ENCODE measurements around the gene ACTN3.

Gene ACTN3

DNA sequence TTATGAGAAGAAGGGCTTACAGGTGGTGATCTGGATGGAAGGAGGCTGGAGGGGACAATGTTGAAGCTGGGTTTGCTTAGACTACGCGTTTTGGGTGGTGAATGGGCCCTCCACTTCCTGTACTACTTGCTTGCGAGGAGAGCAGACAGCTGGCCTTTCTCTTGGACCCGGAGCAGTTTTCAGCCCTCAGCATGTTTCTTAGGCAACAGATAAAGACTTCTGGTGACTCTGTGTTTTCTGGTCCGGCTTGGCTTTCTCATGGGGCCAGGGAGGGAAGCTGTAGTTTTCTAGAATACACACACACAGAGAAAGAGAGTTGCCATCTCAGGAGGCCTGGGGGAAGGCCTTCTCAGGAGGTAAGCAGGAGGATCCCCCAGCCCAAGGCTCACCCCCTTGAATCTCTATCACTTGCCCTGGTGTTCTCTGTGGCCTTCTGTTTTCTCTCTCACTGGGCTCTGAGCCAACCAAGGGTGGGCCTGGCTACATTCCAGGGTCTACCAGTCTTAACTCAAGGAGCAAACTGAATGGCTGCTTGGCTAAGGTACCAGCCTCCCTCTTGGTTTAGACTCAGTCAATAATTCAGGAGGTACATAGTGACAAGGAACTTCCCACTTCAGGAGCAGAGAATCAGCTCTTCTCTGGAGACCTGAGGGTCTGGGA lies 48.7 kb downstream of the ACTN3 start:
- H4K5ac ChIP-seq (ENCODE audit: low read length), result no peak overlapping the region
- no peak overlapping the region for H2AK5ac ChIP-seq (ENCODE audit: low read length)
- H3K79me2 ChIP-seq (ENCODE audit: control insufficient read depth, insufficient read depth, low read length), result no peaks in the 10 kb centered on the region
- no peaks in the 10 kb centered on the region for H3K4me1 ChIP-seq (ENCODE audit: control insufficient read depth, low read depth, low read length)
- H2BK120ac ChIP-seq (ENCODE audit: low read depth, low read length), result no peak overlapping the region
- H3K4ac ChIP-seq (ENCODE audit: low read depth, low read length), result no peak overlapping the region
- no peak overlapping the region for H3K23ac ChIP-seq (ENCODE audit: low read length)
- DNase-seq, result no peak
- no peak overlapping the region for H4K8ac ChIP-seq (ENCODE audit: low read depth, low read length)
- H3K18ac ChIP-seq (ENCODE audit: low read length), result no peak overlapping the region
- H3K27ac ChIP-seq (ENCODE audit: low read depth, low read length), result no peak overlapping the region
- H3K4me2 ChIP-seq (ENCODE audit: low read length), result no peak overlapping the region
- no peaks in the 10 kb centered on the region for H3K36me3 ChIP-seq (ENCODE audit: control insufficient read depth, insufficient read depth, low read length)
- WGBS (ENCODE audit: extremely low coverage, insufficient coverage, low lambda C conversion rate), result no CpG with 5 or more reads among the region's 5 CpGs
- no peak overlapping the region for H3K4me3 ChIP-seq (ENCODE audit: low read length)
- no peak overlapping the region for H3K56ac ChIP-seq (ENCODE audit: low read length)
- no peaks in the 10 kb centered on the region for H3K79me1 ChIP-seq (ENCODE audit: low read length)
- no peaks in the 10 kb centered on the region for H3K27me3 ChIP-seq (ENCODE audit: insufficient read depth, low read length, poor library complexity)
- H2BK5ac ChIP-seq (ENCODE audit: low read length), result no peak overlapping the region
- no peak overlapping the region for H2BK15ac ChIP-seq (replicated peaks; ENCODE audit: low read depth)
- H3K9ac ChIP-seq (ENCODE audit: low read length), result no peak overlapping the region

DNA sequence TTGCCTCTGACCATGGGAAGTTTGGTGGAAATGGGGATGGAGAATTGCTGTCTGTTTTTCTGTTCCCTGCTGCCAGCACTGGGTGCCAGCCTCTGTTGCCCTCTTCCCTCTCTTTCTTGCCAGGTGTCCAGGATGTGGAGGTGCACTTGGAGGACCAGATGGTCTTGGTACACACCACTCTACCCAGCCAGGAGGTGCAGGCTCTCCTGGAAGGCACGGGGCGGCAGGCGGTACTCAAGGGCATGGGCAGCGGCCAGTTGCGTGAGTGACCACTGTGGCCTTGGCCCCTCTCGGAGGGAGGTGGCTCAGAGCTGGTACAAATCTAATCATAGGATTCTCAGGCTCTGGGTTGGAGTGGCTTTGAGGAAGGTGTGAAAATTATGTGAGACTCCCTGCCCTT lies 52.3 kb downstream of the ACTN3 start:
- no peak for DNase-seq
- H3K4ac ChIP-seq (ENCODE audit: low read depth, low read length), result no peak overlapping the region

DNA sequence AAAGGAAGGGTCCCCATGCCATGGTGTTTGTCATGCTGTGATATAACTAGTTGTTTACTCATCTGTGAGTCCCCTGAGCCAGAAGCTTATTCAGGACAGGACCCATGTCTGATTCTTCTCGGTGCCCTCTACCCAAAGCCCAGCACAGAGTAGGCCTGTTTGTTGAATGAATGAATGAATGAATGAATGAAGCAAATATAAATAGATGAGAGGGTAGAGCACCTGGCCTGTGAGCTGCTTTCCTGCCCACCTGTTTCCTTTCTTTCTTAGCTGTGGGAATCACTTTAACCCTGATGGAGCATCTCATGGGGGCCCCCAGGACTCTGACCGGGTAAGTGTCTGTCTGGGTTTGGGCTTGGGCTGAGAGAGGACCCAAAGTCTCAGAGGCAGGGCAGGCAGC lies 53.5 kb downstream of the ACTN3 start:
- no peak overlapping the region for H4K5ac ChIP-seq (ENCODE audit: low read length)
- H3K4me3 ChIP-seq (ENCODE audit: low read length), result no peak overlapping the region
- no peak overlapping the region for H3K23ac ChIP-seq (ENCODE audit: low read length)
- H2BK120ac ChIP-seq (ENCODE audit: low read depth, low read length), result no peak overlapping the region
- no peak overlapping the region for H3K56ac ChIP-seq (ENCODE audit: low read length)
- H3K4me2 ChIP-seq (ENCODE audit: low read length), result no peak overlapping the region
- H3K79me1 ChIP-seq (ENCODE audit: low read length), result no peaks in the 10 kb centered on the region
- H3K79me2 ChIP-seq (ENCODE audit: control insufficient read depth, insufficient read depth, low read length), result no peaks in the 10 kb centered on the region
- H3K4me1 ChIP-seq (ENCODE audit: control insufficient read depth, low read depth, low read length), result no peaks in the 10 kb centered on the region
- H2BK5ac ChIP-seq (ENCODE audit: low read length), result no peak overlapping the region
- H3K9ac ChIP-seq (ENCODE audit: low read length), result no peak overlapping the region
- no peak overlapping the region for H4K8ac ChIP-seq (ENCODE audit: low read depth, low read length)
- H3K36me3 ChIP-seq (ENCODE audit: control insufficient read depth, insufficient read depth, low read length), result no peaks in the 10 kb centered on the region
- no peak overlapping the region for H3K27ac ChIP-seq (ENCODE audit: low read depth, low read length)
- H3K27me3 ChIP-seq (ENCODE audit: insufficient read depth, low read length, poor library complexity), result no peaks in the 10 kb centered on the region
- DNase-seq, result no peak
- no peak overlapping the region for H3K4ac ChIP-seq (ENCODE audit: low read depth, low read length)
- H3K18ac ChIP-seq (ENCODE audit: low read length), result no peak overlapping the region
- WGBS (ENCODE audit: extremely low coverage, insufficient coverage, low lambda C conversion rate), result no CpG with 5 or more reads among the region's 2 CpGs
- no peak overlapping the region for H2BK15ac ChIP-seq (replicated peaks; ENCODE audit: low read depth)
- no peak overlapping the region for H2AK5ac ChIP-seq (ENCODE audit: low read length)

More for the DNA sequence above, 52.3 kb downstream of the ACTN3 start:
- no peak overlapping the region for H4K8ac ChIP-seq (ENCODE audit: low read depth, low read length)
- no peak overlapping the region for H3K23ac ChIP-seq (ENCODE audit: low read length)
- H2AK5ac ChIP-seq (ENCODE audit: low read length), result no peak overlapping the region
- H2BK120ac ChIP-seq (ENCODE audit: low read depth, low read length), result no peak overlapping the region
- no peak overlapping the region for H3K9ac ChIP-seq (ENCODE audit: low read length)
- no peaks in the 10 kb centered on the region for H3K4me1 ChIP-seq (ENCODE audit: control insufficient read depth, low read depth, low read length)
- no peaks in the 10 kb centered on the region for H3K79me1 ChIP-seq (ENCODE audit: low read length)
- no peaks in the 10 kb centered on the region for H3K36me3 ChIP-seq (ENCODE audit: control insufficient read depth, insufficient read depth, low read length)
- H2BK15ac ChIP-seq (replicated peaks; ENCODE audit: low read depth), result no peak overlapping the region
- no peak overlapping the region for H3K27ac ChIP-seq (ENCODE audit: low read depth, low read length)
- H3K4me3 ChIP-seq (ENCODE audit: low read length), result no peak overlapping the region
- no peaks in the 10 kb centered on the region for H3K27me3 ChIP-seq (ENCODE audit: insufficient read depth, low read length, poor library complexity)
- no peak overlapping the region for H3K56ac ChIP-seq (ENCODE audit: low read length)
- WGBS (ENCODE audit: extremely low coverage, insufficient coverage, low lambda C conversion rate), result no CpG with 5 or more reads among the region's 6 CpGs
- no peak overlapping the region for H3K4me2 ChIP-seq (ENCODE audit: low read length)
- no peak overlapping the region for H2BK5ac ChIP-seq (ENCODE audit: low read length)
- no peaks in the 10 kb centered on the region for H3K79me2 ChIP-seq (ENCODE audit: control insufficient read depth, insufficient read depth, low read length)
- no peak overlapping the region for H3K18ac ChIP-seq (ENCODE audit: low read length)
- H4K5ac ChIP-seq (ENCODE audit: low read length), result no peak overlapping the region

DNA sequence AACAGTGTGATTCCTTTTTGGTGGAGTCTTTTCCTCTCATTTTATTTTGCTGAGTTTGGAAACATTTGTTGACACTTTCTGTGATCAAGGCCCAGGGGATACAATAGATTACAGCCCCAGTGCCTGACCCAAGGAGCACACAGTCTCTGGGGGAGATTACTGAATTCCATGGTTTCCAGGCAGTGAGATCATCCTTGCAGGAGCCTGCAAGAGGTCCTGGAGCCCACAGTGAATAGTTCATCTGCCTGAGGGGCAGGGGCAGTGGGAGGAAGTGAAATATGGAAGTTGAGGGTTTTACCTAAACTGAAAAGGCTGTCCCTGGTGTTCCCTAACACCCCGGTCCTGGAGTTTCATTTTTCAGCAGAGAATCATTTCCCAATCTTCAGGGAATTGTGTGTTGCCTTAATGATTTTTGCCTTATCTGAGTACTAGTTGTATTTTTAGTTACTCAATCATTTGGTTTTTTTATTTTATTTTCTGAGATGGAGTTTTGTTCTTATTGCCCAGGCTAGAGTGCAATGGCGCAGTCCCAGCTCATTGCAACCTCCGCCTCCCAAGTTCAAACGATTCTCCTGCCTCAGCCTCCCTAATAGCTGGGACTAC lies 54.0 kb downstream of the ACTN3 start:
- Histone ChIP-seq H3K56ac (ENCODE audit: low read length) (no peak overlapping the region), H3K4me2 (ENCODE audit: low read length) (no peak overlapping the region), H3K9ac (ENCODE audit: low read length) (no peak overlapping the region), H4K8ac (ENCODE audit: low read depth, low read length) (no peak overlapping the region), H2BK5ac (ENCODE audit: low read length) (no peak overlapping the region), H2BK120ac (ENCODE audit: low read depth, low read length) (no peak overlapping the region), H4K5ac (ENCODE audit: low read length) (no peak overlapping the region), H3K79me1 (ENCODE audit: low read length) (no peaks in the 10 kb centered on the region), H3K27me3 (ENCODE audit: insufficient read depth, low read length, poor library complexity) (no peaks in the 10 kb centered on the region), H3K4me3 (ENCODE audit: low read length) (no peak overlapping the region), H2AK5ac (ENCODE audit: low read length) (no peak overlapping the region), H3K36me3 (ENCODE audit: control insufficient read depth, insufficient read depth, low read length) (no peaks in the 10 kb centered on the region), H2BK15ac (replicated peaks; ENCODE audit: low read depth) (no peak overlapping the region), H3K18ac (ENCODE audit: low read length) (no peak overlapping the region), H3K27ac (ENCODE audit: low read depth, low read length) (no peak overlapping the region), H3K23ac (ENCODE audit: low read length) (no peak overlapping the region), H3K4me1 (ENCODE audit: control insufficient read depth, low read depth, low read length) (no peaks in the 10 kb centered on the region), H3K79me2 (ENCODE audit: control insufficient read depth, insufficient read depth, low read length) (no peaks in the 10 kb centered on the region), H3K4ac (ENCODE audit: low read depth, low read length) (no peak overlapping the region)
- no peak for DNase-seq
- no CpG with 5 or more reads among the region's 4 CpGs for WGBS (ENCODE audit: extremely low coverage, insufficient coverage, low lambda C conversion rate)

DNA sequence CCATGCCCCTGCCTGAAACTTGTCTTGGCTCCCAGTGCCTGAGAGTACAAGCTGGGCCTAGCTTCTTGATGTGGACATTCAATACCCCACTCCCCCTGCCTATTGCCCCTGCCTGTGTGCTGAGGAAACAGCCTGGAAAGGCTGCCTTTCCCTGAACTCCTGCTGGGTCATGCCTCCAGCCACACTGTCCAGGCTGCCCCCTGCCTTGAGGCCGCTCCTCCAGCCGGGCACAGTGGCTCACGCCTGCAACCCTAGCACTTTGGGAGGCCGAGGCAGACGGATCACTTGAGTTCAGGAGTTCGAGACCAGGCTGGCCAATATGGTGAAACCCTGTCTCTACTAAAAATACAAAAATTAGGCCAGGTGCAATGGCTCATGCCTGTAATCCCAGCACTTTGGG lies 56.4 kb downstream of the ACTN3 start:
- Histone ChIP-seq H3K4me2 (ENCODE audit: low read length) (no peak overlapping the region), H4K8ac (ENCODE audit: low read depth, low read length) (no peak overlapping the region), H3K4me1 (ENCODE audit: control insufficient read depth, low read depth, low read length) (no peaks in the 10 kb centered on the region), H3K36me3 (ENCODE audit: control insufficient read depth, insufficient read depth, low read length) (no peaks in the 10 kb centered on the region), H3K18ac (ENCODE audit: low read length) (no peak overlapping the region), H3K79me1 (ENCODE audit: low read length) (no peaks in the 10 kb centered on the region), H3K9ac (ENCODE audit: low read length) (no peak overlapping the region), H2BK120ac (ENCODE audit: low read depth, low read length) (no peak overlapping the region), H2AK5ac (ENCODE audit: low read length) (no peak overlapping the region), H3K4ac (ENCODE audit: low read depth, low read length) (no peak overlapping the region), H3K27ac (ENCODE audit: low read depth, low read length) (no peak overlapping the region), H4K5ac (ENCODE audit: low read length) (no peak overlapping the region), H3K4me3 (ENCODE audit: low read length) (no peak overlapping the region), H3K56ac (ENCODE audit: low read length) (no peak overlapping the region), H3K23ac (ENCODE audit: low read length) (no peak overlapping the region), H2BK15ac (replicated peaks; ENCODE audit: low read depth) (no peak overlapping the region), H3K27me3 (ENCODE audit: insufficient read depth, low read length, poor library complexity) (no peaks in the 10 kb centered on the region), H2BK5ac (ENCODE audit: low read length) (no peak overlapping the region), H3K79me2 (ENCODE audit: control insufficient read depth, insufficient read depth, low read length) (no peaks in the 10 kb centered on the region)
- no peak for DNase-seq
- no CpG with 5 or more reads among the region's 6 CpGs for WGBS (ENCODE audit: extremely low coverage, insufficient coverage, low lambda C conversion rate)

DNA sequence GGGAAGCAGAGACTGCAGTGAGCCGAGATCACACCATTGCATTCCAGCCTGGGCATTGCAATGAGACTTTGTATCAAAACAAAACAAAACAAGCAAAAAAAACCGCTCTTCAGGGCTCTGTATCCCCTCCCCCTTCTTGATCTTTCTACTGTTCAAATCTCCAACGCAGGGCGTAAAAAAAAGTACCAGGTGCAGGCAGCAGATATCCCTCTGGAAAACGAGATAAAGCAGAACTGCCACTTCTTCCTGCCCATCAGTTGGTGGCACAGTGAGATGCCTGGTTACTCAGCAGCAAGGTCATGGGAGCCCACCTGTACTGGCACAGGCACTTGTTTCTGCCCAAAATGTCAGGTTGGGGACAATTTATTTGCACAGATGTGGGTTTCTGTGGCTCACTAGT lies 57.5 kb downstream of the ACTN3 start:
- no peak overlapping the region for H3K4ac ChIP-seq (ENCODE audit: low read depth, low read length)
- H3K23ac ChIP-seq (ENCODE audit: low read length), result no peak overlapping the region
- H4K5ac ChIP-seq (ENCODE audit: low read length), result no peak overlapping the region
- H2BK120ac ChIP-seq (ENCODE audit: low read depth, low read length), result no peak overlapping the region
- H3K79me2 ChIP-seq (ENCODE audit: control insufficient read depth, insufficient read depth, low read length), result no peaks in the 10 kb centered on the region
- H2AK5ac ChIP-seq (ENCODE audit: low read length), result no peak overlapping the region
- no peaks in the 10 kb centered on the region for H3K27me3 ChIP-seq (ENCODE audit: insufficient read depth, low read length, poor library complexity)
- H3K36me3 ChIP-seq (ENCODE audit: control insufficient read depth, insufficient read depth, low read length), result no peaks in the 10 kb centered on the region
- H4K8ac ChIP-seq (ENCODE audit: low read depth, low read length), result no peak overlapping the region
- H3K4me3 ChIP-seq (ENCODE audit: low read length), result no peak overlapping the region
- H3K4me1 ChIP-seq (ENCODE audit: control insufficient read depth, low read depth, low read length), result no peaks in the 10 kb centered on the region
- H3K56ac ChIP-seq (ENCODE audit: low read length), result no peak overlapping the region
- H2BK15ac ChIP-seq (replicated peaks; ENCODE audit: low read depth), result no peak overlapping the region
- H3K79me1 ChIP-seq (ENCODE audit: low read length), result no peaks in the 10 kb centered on the region
- H3K4me2 ChIP-seq (ENCODE audit: low read length), result no peak overlapping the region
- H2BK5ac ChIP-seq (ENCODE audit: low read length), result no peak overlapping the region
- H3K18ac ChIP-seq (ENCODE audit: low read length), result no peak overlapping the region
- no CpG with 5 or more reads among the region's 5 CpGs for WGBS (ENCODE audit: extremely low coverage, insufficient coverage, low lambda C conversion rate)
- no peak overlapping the region for H3K27ac ChIP-seq (ENCODE audit: low read depth, low read length)
- no peak overlapping the region for H3K9ac ChIP-seq (ENCODE audit: low read length)
- DNase-seq, result no peak

Measured in mesendoderm (in vitro differentiated cells).